Measurements from ENCODE around the gene IRF3. TPM values are rescaled to one million over a fixed set of nuclear protein-coding genes. Genes with fewer than 3 reads are reported as not detected.

The IRF3 gene
- total RNA-seq, 4 donors from 2014 or later = 38.8 to 61.7 (median 56.7) TPM

- Histone ChIP-seq H3K27me3 (no peaks in the 10 kb centered on the region), H3K27ac (replicated peaks in 1 of 4) (peak overlapping the region; percentile 86 to 91 (median 89)), H3K9me3 (no peaks in the 10 kb centered on the region), H3K4me1 (peaks cover 18 to 37% (median 26%) of the 10 kb centered on the region in 4 donors), H3K4me3 (peak overlapping the region; percentile 59 to 71 (median 68)), H3K36me3 (peaks cover 16 to 52% (median 33%) of the 10 kb centered on the region in 4 donors)
- 0% methylated on average over 7 of the region's 7 CpGs for WGBS
- intact Hi-C loops (cut with DNase I) = loop anchor here (2.0 kb wide), 1 partner anchor 22 kb away; the partner anchor contains the start of gene SCAF1
- DNase-seq (ENCODE audit: extremely low spot score) = no peak
- TF ChIP-seq EP300 (IDR thresholded peaks at IDR 0.05) = no peak
- no peak for TF ChIP-seq POLR2A (IDR thresholded peaks at IDR 0.05; ENCODE audit: low read depth)
- TF ChIP-seq POLR2AphosphoS5 (IDR thresholded peaks at IDR 0.05) = no peak
- no peak for TF ChIP-seq CTCF (IDR thresholded peaks at IDR 0.05)
Observed at GRCh38 chr19:49665036-49665350, 664 bp downstream of the IRF3 start.

GRCh38 chr19:49664171-49665035, 1.3 kb downstream of the IRF3 start:
- peak overlapping the region; percentile 86 to 91 (median 89) for H3K27ac ChIP-seq (replicated peaks in 1 of 4)
- no peaks in the 10 kb centered on the region for H3K9me3 ChIP-seq
- peaks cover 21 to 52% (median 37%) of the 10 kb centered on the region in 4 donors for H3K36me3 ChIP-seq
- TF ChIP-seq EP300 (IDR thresholded peaks at IDR 0.05) = no peak
- TF ChIP-seq POLR2AphosphoS5 (IDR thresholded peaks at IDR 0.05) = peak; percentile 81 to 92
- peak in 2 of 3 experiments; percentile 11 to 48 for TF ChIP-seq CTCF (IDR thresholded peaks at IDR 0.05)
- no peaks in the 10 kb centered on the region for H3K27me3 ChIP-seq
- peaks cover 18 to 37% (median 26%) of the 10 kb centered on the region in 4 donors for H3K4me1 ChIP-seq
- intact Hi-C loops (cut with DNase I) = loop anchor here (2.0 kb wide), 1 partner anchor 22 kb away; the partner anchor contains the start of gene SCAF1
- WGBS = under 1% methylated on average over 35 of the region's 53 CpGs
- peak overlapping the region; percentile 59 to 71 (median 68) for H3K4me3 ChIP-seq
- peak; percentile 97 for DNase-seq (ENCODE audit: extremely low spot score)

GRCh38 chr19:49663224-49663623, 2.4 kb downstream of the IRF3 start:
- peak overlapping the region in 2 of 4 donors; percentile 90 to 91 for H3K27ac ChIP-seq (replicated peaks in 1 of 4)
- intact Hi-C loops (cut with DNase I) = no loop called here

GRCh38 chr19:49662011-49662410, 3.6 kb downstream of the IRF3 start:
- no peak overlapping the region for H3K27ac ChIP-seq (replicated peaks in 1 of 4)
- no peak overlapping the region for H3K4me3 ChIP-seq
- peaks cover 17 to 34% (median 26%) of the 10 kb centered on the region in 4 donors for H3K4me1 ChIP-seq
- H3K9me3 ChIP-seq = no peaks in the 10 kb centered on the region
- TF ChIP-seq EP300 (IDR thresholded peaks at IDR 0.05) (no peak), CTCF (IDR thresholded peaks at IDR 0.05) (no peak), POLR2A (IDR thresholded peaks at IDR 0.05; ENCODE audit: low read depth) (no peak), POLR2AphosphoS5 (IDR thresholded peaks at IDR 0.05) (no peak)
- 95% methylated on average over 14 of the region's 16 CpGs for WGBS
- H3K36me3 ChIP-seq = peaks cover 45 to 62% (median 61%) of the 10 kb centered on the region in 4 donors
- no peak for DNase-seq (ENCODE audit: extremely low spot score)
- H3K27me3 ChIP-seq = no peaks in the 10 kb centered on the region
- intact Hi-C loops (cut with DNase I) = no loop called here

More at GRCh38 chr19:49663224-49663623, 2.4 kb downstream of the IRF3 start:
- Histone ChIP-seq H3K9me3 (no peaks in the 10 kb centered on the region), H3K4me1 (peaks cover 18 to 37% (median 26%) of the 10 kb centered on the region in 4 donors), H3K4me3 (no peak overlapping the region), H3K27me3 (no peaks in the 10 kb centered on the region), H3K36me3 (peaks cover 32 to 55% (median 49%) of the 10 kb centered on the region in 4 donors)
- TF ChIP-seq EP300 (IDR thresholded peaks at IDR 0.05) = no peak
- TF ChIP-seq CTCF (IDR thresholded peaks at IDR 0.05) = no peak
- TF ChIP-seq POLR2AphosphoS5 (IDR thresholded peaks at IDR 0.05) = no peak
- no peak for TF ChIP-seq POLR2A (IDR thresholded peaks at IDR 0.05; ENCODE audit: low read depth)
- WGBS = 92% methylated on average over 10 of the region's 12 CpGs
- DNase-seq (ENCODE audit: extremely low spot score) = no peak

Measured in esophagus muscularis mucosa (tissue), 4 donors.